ENCODE results near the gene CRIP2.
A peak's percentile ranks its signal among the peaks of the same experiment; 100 is the strongest.

Gene CRIP2

GRCh38 chr14:105500726-105501101 lies 26.1 kb downstream of the CRIP2 start:
- DNase-seq: no peak

DNA sequence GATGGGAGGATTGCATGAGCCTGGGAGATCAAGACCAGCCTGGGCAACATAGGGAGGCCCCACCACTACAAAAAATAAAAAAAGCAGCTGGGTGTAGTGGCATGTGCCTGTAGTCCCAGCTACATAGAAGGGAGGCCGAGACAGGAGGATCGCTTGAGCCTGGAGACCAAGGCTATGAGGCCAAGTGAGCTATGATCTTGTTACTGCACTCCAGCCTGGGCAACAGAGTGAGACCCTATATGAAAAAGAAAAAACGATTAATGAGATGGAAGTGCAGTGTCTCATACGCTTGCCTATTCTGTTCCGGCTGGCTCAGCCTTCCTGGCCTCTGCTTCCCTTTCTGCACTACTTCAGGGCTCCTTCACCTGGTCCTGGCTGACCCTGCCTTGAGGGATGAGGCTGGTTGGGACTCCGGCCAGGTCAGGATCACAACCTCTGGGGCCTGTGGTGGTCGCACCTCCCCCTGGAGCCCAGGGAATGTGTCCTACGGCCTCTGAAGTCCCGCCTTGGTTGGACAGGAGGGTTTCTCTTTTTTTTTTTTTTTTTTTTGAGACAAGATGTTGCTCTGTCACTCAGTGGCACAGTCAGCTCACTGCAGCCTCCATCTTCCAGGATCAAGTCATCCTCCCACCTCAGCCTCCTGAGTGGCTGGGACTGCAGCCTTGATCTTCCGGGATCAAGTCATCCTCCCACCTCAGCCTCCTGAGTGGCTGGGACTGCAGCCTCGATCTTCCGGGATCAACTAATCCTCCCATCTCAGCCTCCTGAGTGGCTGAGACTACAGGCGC lies 27.1 kb downstream of the CRIP2 start:
- no peak for DNase-seq

DNA sequence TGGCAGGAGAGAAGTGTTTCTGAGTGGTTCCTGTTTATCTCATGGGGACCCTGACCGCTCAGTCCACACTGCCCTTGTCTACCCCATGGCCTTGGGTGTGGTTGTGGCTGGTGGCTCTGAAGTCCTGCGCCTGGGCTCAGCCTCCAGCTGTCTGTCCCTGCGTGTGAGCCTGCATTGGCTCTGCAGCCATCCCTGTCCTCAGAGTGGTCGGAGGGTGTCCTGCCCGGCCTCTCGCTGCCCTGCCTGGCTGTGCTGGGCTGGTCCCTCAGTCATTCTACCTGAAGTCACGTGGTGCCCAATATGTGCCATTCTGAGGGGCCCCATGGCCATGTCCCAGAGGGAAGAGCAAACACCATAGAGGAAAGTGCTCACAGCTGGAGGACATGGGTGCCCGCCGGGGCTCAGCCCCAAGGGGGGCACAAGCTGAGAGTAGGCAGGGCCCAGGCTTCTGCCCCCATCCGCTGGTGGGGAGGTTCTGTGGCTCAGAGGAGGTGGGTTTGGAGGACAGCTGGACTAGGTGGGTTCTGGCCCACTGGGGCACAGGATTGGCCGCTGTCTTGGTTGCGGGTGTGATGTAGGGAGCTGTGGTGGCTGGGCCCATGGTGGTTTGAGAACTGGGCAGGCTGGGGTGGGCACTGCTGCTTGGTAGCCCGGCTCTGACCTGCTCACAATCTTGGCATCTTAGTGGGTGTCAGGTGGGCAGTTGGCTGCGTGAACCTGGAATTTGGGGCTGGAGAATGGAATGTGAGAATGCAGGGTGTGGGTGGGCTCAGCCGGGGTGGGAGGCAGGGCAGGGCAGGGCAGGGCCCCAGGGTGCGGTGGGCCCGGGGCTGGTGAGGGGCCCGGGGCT lies 28.1 kb downstream of the CRIP2 start:
- DNase-seq: no peak

DNA sequence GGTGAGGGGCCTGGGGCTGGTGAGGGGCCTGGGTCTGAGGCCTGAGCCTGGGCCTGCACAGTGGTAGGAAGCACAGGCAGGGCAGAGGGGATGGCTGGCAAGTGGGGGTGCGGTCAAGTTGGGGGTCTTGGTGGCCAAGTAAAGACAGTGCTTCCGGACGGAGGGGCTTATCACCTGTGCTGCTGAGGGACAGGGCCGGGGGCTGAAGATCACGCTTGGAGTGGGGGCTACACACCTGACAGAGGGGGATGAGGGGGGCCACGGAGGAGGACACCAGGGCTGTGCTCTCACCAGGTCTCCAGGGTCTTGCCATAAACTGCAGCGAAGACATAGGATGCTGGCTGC lies 28.6 kb downstream of the CRIP2 start:
- DNase-seq: no peak

- no peak for DNase-seq
Observed at GRCh38 chr14:105503935-105504692, 29.5 kb downstream of the CRIP2 start.

GRCh38 chr14:105505101-105505500 lies 30.5 kb downstream of the CRIP2 start:
- DNase-seq: no peak

DNA sequence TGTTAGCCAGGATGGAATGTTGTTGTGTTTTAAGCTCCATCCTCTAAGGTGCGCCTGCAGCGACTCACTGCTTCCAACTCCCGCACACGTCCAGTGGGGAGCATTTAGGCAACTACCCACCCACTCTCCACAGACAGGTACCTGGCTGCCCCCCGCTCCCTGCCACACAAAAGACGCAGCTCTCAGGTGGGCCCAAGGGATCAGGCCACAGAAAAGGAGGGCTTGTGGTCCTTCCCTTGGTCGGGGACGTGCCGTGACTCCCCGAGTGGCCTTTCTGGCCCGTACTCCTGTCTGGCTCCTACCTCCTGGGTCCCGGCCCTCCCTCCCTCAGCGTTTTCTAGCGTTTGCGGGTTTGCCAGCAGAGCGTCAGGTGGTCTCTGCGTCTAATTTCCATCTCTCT lies 32.6 kb downstream of the CRIP2 start:
- no peak for DNase-seq

DNA sequence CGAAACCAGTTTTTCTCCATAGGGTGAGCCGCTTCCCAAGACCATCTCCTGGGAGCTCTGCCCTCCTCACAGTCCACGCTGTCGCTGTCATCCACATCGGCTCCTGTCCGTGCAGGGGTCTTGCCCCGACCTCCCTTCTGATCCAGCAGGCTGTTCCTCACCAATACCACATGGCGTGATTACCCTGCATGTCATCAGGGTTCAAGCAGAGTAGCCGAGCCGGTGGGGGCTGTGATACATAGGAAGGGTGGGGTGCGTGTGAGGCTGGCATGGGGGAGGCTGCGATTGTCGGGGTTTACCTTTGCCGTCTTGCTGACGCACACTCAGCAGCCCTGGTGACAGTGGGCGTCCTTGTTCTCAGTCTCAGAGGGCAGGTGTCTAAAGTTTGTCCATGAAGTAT lies 33.4 kb downstream of the CRIP2 start:
- DNase-seq: no peak

GRCh38 chr14:105508601-105509000 lies 34.0 kb downstream of the CRIP2 start:
- DNase-seq: no peak

DNA sequence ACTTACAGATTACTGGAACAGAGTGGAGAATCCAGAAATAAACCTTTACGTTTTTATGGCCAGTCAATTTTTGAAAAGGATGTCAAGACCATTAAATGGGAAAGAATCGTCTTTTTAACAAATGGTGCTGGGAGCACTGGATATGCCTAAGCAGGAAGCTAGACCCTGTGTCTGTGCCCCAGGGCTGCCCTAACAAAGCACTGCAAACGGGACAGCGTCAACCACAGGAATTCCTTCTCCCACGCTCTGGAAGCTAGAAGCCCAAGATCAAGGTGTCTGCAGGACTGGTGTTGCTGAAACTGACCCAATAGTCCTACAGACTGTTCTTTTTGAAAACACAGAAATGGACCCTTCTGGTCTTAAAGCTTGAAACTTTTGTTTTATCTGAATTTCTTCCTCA lies 42.5 kb downstream of the CRIP2 start:
- DNase-seq: no peak

DNA sequence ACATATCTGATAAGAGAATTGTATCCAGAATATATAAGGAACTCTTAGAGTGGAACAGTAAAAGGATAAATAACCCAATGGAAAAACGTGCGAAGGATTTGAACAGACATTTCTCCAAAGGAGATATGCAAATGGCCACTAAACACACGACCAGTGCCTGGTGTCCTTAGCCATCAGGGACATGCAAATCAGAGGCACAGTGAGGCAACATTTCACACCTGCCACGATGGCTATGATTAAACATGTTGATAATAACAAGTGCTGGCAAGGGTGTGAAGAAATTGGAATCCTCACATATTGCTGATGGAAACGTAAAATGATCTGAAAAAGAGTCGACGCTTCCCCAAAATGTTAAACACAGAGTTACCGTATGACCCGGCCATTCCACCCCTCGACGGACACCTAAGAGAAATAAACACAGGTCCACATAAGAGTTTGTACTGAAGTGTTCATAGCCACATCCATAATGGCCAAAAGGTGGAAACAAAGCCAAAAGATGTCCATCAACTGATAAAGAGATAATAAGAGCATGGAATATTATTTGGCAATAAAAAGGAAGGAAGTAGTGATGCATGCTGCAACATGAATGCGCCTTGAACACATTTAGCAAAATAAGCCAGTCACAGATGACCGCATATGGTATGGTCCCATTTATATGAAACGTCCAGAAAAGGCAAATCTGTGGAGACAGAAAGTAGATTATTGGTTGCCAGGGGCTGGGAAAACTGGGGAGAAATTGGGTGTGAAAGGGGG lies 45.5 kb downstream of the CRIP2 start:
- DNase-seq: no peak

DNA sequence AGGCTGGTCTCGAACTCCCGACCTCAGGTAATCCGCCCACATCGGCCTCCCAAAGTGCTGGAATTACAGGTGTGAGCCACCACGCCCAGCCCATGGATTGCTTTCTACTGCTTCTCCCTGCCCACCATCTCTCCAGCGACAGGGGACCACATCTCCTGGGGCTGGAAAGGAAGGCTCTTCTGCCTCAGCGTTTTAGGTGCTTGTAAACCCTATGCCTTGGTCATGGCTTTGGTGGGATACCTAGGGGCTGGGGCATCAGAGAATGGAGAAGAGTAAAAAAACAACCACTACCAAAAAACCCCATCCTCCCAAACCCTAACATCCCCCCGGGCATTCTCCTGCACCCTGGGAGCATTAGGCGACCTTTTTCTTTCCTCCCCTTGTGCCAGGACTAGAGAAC lies 50.7 kb downstream of the CRIP2 start:
- DNase-seq: no peak

GRCh38 chr14:105525861-105526775 lies 51.5 kb downstream of the CRIP2 start, which contains the start of gene TMEM121:
Gene TMEM121 (plus strand): TSS chr14:105526583. CDS start chr14:105528835, 2,252 bp downstream.
- DNase-seq: peak; percentile 45

GRCh38 chr14:105526776-105527380 lies 52.3 kb downstream of the CRIP2 start:
- DNase-seq: no peak

GRCh38 chr14:105527381-105527825 lies 52.8 kb downstream of the CRIP2 start:
- DNase-seq: no peak

- DNase-seq: peak; percentile 83
Observed at GRCh38 chr14:105527826-105528585, 53.4 kb downstream of the CRIP2 start.

DNA sequence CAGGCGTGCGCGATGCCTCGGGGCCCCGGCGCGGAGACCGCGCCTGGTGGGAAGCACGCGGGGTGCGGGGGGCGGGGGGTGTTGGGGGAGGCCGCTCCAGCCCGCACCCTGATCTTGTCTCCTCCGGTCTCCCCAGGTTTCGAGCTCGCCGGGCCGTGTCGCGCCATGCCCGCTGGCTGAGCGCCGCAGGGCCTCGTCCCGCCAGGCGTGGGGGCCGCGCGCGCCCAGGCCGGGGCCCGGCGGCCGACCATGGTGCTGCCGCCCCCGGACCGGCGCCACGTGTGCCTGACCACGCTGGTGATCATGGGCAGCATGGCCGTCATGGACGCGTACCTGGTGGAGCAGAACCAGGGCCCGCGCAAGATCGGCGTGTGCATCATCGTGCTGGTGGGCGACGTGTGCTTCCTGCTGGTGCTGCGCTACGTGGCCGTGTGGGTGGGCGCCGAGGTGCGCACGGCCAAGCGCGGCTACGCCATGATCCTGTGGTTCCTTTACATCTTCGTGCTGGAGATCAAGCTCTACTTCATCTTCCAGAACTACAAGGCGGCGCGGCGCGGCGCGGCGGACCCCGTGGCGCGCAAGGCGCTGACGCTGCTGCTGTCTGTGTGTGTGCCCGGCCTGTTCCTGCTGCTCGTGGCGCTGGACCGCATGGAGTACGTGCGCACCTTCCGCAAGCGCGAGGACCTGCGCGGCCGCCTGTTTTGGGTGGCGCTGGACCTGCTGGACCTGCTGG lies 54.1 kb downstream of the CRIP2 start:
- DNase-seq: peak; percentile 77

- no peak for DNase-seq
Observed at GRCh38 chr14:105529319-105529568, 54.6 kb downstream of the CRIP2 start.

Measured in stimulated activated CD4-positive, alpha-beta T cell treated with anti-CD3 and anti-CD28 coated beads, Interleukin-4, amount 100 ng/mL, for 1 hour (primary cell).